Urothelium cell line (cell line): Measurements from ENCODE around the gene CIB1.

ENCODE experiments used
- DNase-seq: peaks from one replicate; pipeline ENCODE4 v3.0.0; 2011; ENCODE audit warnings: low spot score, mixed read lengths
- FAIRE-seq: peaks from 2 replicates; lab custom pipeline; 2011; peaks lifted over from hg19 to GRCh38; lab: Jason Lieb, UNC

CIB1 gene

DNA sequence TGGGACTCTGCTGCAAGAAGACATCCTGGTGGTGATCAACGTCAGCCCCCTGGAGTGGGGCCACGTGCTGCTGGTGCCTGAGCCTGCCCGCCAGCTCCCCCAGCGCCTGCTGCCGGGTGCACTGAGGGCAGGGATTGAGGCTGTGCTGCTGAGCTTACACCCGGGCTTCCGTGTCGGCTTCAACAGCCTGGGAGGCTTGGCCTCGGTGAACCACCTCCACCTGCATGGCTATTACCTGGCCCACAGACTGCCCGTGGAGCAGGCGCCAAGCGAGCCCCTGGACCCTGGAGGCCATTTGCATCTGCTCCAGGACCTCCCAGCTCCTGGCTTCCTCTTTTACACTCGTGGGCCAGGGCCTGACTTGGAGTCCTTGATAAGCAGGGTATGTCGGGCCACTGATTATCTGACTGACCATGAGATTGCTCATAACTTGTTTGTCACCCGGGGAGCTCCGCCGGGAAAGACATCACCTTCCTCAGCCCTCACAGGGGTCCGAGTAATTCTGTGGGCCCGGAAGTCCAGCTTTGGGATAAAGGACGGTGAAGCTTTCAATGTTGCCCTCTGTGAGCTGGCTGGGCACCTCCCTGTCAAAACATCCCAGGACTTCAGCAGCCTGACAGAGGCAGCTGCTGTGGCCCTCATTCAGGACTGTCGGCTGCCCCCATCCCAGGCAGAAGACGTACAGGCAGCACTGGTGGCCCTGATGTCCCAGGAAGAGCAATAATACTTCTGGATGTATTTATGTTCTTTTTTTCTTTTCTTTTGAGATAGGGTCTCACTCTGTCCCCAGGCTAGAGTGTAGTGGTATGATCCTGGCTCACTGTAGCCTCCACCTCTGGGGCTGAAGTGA lies 7.8 kb upstream of the CIB1 start:
- FAIRE-seq (no peak), DNase-seq (no peak)

DNA sequence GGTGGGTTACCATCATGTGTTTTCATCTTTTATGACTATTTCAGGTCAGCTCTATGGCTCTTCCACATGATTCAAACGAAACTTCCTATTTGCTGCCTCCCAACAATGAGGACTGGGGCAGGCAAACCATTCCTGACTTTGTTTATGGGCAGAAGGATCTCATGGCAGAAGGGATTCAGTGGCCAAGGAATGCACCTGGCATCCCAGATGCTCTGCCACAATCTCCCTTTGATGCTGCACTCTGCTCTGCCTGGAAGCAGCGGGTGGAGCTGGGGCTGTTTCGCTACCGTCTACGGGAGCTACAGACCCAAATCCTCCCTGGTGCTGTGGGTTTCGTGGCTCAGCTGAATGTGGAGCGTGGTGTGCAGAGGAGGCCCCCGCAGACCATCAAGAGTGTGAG lies 7.1 kb upstream of the CIB1 start:
- FAIRE-seq (no peak), DNase-seq (no peak)

- FAIRE-seq (no peak), DNase-seq (no peak)
Observed at GRCh38 chr15:90239371-90239770, 5.6 kb upstream of the CIB1 start.

DNA sequence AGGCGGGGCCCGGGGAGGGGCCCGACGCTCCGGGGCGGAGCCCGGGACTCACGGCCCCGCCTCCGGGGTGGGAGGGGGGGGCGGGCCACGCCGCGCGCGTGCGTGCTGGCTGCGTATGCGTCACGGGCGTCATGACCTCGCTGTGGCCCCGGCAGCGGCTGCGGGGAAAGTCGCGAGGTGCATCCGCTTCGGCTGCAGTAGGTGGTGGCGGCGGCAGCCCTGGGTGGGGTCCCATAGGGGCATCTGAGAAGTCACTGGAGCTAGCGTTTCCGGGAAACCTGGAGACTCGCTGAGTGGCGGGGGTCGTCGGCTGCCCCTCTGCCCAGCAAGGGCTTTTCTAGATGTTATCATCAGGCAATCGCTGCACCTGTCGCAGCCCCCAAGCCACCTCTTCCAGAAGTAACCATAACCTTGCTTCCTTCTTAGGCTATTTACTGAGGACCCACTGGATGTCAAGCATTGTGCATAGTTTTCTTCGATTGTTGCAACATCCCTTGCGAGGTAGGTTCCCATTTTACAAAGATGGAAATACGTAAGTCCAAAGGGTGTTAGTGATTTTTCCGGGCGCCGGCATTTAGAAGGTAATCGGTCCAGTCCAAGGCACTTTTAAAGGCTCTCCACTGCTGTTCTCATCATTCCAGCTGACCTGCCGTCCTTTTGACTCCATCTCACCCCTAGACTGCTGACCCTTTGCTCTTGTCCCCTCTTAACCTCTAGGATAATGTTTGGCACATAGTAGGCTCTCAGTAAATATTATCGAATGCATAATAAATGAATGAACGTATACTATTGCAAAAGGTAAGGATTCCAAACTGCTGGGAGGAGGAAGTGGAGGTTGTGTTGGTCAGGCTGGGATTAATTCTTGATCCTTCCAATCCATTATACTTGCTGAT lies 601 bp upstream of the CIB1 start, which contains the start of gene GDPGP1:
TSS of gene GDPGP1 (plus strand) at position 114 of the 893 bp plus-strand sequence. CDS start 6,700 bp downstream, outside the sequence.
- FAIRE-seq (no peak), DNase-seq (no peak)

- no peak for DNase-seq
- FAIRE-seq = no peak
Observed at GRCh38 chr15:90232941-90233386, 777 bp downstream of the CIB1 start.

DNA sequence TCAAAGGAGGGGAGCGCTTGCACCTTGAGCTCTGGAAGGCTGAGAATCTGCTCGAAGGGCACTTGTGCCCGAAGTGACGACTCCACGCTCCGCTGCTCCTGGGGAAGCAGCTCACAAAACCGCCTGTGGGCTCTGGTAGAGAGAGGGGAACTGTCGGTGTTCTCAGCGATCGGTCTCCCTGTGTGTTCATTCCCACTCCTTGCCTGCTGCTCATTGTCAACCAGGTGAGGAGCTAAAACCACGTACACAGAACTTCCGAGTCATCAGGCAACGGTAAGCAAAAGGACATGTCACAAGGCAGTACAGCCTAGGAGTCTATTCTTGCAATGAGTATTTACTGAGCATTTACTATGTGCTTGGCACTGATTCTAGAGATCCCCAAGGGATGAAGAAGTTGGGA lies 1.5 kb downstream of the CIB1 start:
- no peak for FAIRE-seq
- DNase-seq = no peak

- DNase-seq (no peak), FAIRE-seq (no peak)
Observed at GRCh38 chr15:90231028-90232017, 2.4 kb downstream of the CIB1 start.

DNA sequence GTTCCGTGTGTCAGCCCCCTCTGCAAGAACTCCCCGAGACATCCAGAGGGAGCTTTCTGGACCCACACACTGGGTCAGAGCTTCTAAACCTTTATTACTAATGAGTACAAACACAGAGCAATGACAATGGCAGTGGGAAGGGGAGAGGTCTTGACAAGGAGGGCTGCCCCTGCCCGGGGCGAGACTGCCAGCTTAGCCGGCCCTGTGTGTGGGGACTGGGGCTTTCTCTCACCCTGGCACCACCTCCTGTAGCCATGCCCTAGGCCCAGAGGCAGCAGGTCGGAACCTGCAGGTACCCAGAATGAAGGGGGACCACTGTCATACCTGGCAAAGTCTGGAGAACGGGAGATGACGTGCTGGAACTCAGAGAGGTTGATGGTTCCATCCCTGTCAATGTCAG lies 3.1 kb downstream of the CIB1 start:
- no peak for DNase-seq
- no peak for FAIRE-seq

DNA sequence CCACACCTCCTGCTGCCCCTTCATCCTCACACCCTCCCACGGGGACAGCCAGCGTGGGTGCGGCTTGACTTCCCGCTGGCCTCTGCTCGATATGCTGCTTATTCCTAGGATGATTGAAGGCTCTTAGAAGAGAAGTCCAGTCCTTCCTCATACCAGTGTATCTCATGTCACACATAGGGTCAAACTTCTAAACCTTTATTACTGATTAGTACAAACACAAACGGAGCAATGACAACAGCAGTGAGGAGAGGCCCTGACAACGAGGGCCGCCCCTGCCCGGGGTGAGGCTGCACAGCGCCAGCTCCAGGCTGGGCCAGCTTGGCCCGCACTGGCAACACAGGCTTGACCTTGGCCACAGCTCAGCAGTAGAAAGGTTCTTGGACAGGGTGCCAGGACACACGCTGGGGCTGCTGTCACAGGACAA lies 3.7 kb downstream of the CIB1 start:
- DNase-seq (no peak), FAIRE-seq (no peak)

- DNase-seq = no peak
- FAIRE-seq = no peak
Observed at GRCh38 chr15:90228960-90229359, 4.8 kb downstream of the CIB1 start.

- no peak for DNase-seq
Observed at GRCh38 chr15:90227816-90228772, 5.6 kb downstream of the CIB1 start.

GRCh38 chr15:90227336-90227735 lies 6.4 kb downstream of the CIB1 start:
- no peak for FAIRE-seq

More at GRCh38 chr15:90227816-90228772, 5.6 kb downstream of the CIB1 start:
- peak; percentile 37 for FAIRE-seq

GRCh38 chr15:90225504-90226234 lies 8.1 kb downstream of the CIB1 start:
- DNase-seq (no peak), FAIRE-seq (no peak)

More at GRCh38 chr15:90227336-90227735, 6.4 kb downstream of the CIB1 start:
- no peak for DNase-seq

GRCh38 chr15:90225047-90225446 lies 8.7 kb downstream of the CIB1 start:
- no peak for DNase-seq
- no peak for FAIRE-seq

DNA sequence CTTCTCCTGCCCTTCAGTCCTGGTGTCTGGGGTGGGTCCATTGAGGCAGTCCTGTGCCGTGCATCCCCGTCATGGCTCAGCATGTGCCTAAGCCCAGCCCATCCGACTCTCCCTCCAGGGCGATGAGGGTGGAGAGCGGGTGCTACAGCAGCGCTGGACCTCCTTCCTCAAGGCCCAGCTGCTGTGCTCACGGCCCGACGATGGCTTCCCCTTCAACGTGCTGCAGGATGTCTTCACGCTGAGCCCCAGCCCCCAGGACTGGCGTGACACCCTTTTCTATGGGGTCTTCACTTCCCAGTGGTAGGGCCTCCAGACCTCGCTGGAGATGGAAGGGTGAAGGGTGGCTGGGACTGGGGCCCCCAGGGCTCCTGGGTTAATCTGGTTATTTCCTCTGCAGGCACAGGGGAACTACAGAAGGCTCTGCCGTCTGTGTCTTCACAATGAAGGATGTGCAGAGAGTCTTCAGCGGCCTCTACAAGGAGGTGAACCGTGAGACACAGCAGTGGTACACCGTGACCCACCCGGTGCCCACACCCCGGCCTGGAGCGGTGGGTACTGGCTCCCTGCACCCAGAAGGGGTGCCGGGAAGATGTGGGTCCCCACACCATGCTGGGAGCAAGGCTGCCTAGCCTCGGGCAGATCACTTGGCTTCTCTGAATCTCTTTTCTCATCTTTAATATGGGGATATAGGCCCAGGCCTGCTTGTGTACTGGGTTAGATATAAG lies 10.1 kb downstream of the CIB1 start:
- DNase-seq (no peak), FAIRE-seq (no peak)

DNA sequence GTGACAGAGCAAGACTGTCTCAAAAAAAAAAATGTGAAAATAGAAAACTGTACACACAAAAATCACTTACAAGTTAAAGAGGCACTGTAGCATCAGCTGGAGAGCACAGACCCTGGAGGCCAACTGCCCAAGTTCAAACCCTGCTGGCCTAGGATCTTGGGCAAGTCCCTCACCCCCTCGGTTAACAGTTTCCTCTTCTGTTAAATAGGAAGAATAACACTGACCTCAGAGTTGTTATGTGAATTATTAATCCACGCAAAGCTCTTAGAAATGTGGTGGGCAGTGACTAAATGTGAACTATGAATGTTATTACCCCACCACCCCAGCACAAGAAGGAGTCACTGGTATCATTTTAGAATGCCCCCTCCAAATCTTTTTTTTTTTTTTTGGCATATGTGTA lies 11.2 kb downstream of the CIB1 start:
- no peak for DNase-seq
- FAIRE-seq = no peak

DNA sequence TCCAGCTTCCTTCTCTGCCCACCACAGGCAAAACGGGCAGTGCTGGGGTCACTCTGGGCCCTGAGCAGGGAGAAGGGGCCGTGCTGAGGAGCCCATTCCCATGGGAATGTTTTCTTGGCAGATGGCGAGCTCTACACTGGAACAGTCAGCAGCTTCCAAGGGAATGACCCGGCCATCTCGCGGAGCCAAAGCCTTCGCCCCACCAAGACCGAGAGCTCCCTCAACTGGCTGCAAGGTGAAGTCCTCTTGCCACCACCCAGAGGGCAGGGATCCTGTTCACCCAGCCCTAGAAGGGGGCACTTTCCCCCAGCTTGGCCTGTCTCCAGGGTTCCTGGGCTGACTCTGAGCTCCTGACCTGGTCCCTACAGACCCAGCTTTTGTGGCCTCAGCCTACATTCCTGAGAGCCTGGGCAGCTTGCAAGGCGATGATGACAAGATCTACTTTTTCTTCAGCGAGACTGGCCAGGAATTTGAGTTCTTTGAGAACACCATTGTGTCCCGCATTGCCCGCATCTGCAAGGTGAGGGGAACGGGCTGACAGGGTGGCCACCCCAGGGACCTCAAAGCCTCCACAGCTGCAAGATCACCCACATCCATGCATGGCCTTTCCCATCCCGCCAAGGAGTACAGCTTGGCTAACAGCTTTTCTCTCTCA lies 12.4 kb downstream of the CIB1 start:
- DNase-seq = peak; percentile 75
- no peak for FAIRE-seq
